HL-60/S4 (cell line): ENCODE data around the gene ATP6V0D1.

ENCODE experiments used
- in situ Hi-C: fragments of 300-500 bp; cut with MboI; formaldehyde crosslinking; loops from 2 replicates; pipeline ENCODE4 v1.14.3; 2022; ENCODE audit warnings: low sequenced_read_pairs

The ATP6V0D1 gene

GRCh38 chr16:67446968-67447507, 33.9 kb downstream of the ATP6V0D1 start:
- in situ Hi-C loops, result no loop called here

DNA sequence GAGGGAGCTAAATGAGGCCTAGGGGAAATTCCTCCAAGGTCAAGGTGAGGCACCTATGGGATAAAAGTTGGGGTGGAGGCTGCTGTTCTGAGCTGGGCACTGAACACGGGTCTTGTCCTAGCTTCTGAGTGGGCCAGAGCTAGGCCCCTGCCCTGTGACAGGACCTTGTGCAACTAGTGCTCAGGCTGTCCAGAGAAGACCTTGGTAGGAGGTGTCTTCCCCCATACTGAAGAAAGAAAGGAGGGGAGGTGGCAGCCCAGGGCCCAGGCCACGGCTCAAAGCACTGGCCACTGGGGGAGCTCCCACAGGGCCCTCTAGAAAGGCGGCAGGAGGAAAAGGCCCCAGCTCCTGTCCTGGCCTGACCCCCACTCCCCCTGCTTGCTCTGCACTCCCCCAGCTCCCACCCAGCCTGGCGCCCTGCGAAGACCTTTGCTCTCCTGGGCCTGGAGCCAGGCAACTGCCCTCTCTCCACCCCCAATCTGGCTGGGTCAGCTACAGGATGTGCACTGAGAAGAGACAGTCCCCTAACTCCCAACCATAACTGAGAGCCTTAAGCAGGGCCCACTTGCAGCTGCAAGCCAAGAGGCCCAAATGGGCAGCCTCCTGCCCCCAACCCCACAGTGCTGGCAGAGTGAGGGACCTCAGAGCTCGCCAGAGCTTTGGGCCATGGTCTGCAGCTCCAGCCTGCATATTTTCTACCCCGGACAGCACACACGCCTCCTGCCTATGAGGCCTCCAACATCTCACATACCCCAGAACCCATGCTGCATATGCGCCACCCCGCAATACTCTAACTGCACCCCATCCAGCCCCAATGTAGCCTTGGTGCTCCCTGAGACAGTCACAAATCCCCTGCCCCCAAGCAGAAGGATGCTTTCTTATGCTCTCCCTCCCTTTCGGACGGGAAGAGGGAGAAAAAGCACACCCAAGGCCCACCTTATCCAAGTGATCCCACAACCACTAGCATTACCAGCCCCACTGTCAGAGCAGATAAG, 34.7 kb downstream of the ATP6V0D1 start:
- in situ Hi-C loops, result no loop called here

DNA sequence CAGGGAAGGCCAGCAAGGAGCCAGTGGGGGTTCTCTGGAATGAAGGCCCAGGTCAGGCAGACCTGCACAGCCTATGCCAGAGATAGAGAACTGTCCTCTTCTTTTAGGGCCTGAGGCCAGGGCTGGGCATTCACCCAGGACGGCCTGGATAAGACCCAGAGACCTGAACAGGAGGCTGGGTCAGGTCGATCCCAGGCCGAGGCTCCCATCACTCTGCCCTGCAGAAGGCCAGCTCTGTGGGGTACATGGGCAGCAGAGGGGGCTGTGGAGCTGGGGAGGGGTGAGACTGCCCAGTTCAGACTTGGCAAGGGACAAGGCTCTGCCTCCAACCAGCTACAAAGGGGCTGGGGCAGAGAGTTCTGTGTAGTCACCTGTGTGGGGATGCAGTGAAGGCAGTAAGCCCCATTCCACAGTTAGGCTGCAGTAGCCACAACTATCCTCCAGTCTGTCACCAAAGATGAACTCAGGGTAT, 35.5 kb downstream of the ATP6V0D1 start:
- in situ Hi-C loops, result no loop called here

DNA sequence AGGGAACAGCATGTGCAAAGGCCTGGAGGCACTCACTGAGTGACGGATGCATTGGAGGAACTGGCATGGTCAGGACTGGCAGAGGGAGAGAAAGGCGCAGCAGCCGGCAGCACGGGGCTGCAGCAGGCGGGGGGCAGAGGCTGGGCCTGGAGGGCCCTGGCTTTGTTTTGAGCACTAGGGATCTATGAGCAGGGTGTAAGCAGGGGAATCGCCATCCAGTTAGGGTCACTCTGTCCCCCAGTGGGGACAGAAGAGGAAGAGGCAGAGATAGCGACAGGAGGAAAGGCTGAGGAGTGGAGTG, 35.9 kb downstream of the ATP6V0D1 start:
- in situ Hi-C loops, result no loop called here

GRCh38 chr16:67444259-67445125, 36.5 kb downstream of the ATP6V0D1 start:
- in situ Hi-C loops, result no loop called here

GRCh38 chr16:67443265-67443664, 37.7 kb downstream of the ATP6V0D1 start:
- in situ Hi-C loops, result no loop called here

DNA sequence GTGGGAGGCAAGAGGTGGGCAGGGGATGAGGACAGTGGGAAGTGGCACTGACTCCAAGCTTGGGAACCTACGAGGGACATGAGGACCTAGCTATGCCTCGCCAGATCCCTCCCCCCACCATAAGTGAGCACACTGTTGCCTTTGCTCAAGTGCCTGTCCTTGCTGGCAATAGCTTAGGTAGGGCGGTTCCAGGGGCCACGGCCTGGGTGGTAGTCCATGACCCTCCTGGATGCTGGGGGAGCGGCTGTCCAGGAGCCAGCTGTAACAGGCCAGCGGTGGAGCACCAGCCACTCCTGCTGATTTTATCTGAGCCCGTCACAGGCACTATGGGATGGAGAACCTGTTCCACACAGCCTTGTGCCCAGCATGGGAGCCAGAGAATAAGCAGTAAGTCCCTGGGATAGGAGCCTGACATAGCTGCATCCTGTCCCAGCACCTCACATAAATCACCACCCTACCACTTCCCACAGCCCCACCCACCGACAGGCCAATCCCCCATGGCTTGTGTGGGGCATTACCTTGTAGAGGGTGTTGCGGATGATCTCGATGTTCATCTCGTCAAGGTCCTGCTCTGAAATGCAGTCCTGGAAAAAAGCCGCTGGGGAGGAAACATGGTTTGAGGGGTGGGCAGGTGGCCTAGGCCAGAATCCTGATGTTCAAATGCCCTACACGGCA, 38.2 kb downstream of the ATP6V0D1 start:
- in situ Hi-C loops, result no loop called here

DNA sequence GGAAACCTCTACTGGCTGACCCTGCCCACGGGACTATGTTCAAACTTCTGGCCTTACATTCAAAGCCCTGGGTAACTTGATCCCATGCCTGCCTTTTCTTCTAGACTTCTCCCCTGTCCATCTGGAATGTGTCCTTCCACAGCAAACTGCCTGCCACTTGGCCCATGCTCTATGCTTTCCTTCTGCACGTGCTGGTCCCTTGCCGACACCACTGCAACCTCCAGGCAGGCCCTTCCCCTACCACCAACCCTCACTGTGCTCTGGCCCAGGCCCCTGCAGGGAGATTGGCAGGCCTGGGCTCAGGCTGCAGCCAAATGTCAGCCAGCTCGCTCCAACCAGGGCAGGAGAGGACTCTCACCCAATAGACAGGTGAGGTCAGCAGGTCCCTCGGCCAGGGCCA, 39.0 kb downstream of the ATP6V0D1 start:
- in situ Hi-C loops, result no loop called here

DNA sequence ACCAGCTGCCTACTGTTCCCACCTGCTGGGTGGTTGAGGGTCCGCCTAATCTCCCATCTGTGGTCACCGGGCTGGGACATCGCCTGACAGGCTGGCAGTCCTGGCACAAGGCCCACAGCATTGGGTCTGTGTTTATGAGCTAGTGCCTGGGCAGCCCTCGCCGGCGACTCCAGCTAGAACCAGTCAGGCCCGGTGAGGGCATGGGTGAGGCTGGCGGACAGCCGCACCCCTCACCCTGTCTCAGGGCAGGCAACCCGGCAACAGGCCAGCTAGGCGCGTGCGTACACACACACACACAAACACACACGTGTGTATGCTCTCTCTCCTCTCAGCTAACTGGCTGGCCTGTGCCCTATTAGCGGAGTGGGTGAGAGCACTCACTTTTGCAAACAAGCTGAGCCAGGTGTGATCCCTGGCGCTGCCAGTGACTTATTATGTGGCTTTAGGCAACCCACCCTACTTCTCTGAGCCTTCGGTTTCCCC, 39.6 kb downstream of the ATP6V0D1 start:
- in situ Hi-C loops, result no loop called here

GRCh38 chr16:67438824-67439393, 42.0 kb downstream of the ATP6V0D1 start:
- in situ Hi-C loops, result no loop called here

DNA sequence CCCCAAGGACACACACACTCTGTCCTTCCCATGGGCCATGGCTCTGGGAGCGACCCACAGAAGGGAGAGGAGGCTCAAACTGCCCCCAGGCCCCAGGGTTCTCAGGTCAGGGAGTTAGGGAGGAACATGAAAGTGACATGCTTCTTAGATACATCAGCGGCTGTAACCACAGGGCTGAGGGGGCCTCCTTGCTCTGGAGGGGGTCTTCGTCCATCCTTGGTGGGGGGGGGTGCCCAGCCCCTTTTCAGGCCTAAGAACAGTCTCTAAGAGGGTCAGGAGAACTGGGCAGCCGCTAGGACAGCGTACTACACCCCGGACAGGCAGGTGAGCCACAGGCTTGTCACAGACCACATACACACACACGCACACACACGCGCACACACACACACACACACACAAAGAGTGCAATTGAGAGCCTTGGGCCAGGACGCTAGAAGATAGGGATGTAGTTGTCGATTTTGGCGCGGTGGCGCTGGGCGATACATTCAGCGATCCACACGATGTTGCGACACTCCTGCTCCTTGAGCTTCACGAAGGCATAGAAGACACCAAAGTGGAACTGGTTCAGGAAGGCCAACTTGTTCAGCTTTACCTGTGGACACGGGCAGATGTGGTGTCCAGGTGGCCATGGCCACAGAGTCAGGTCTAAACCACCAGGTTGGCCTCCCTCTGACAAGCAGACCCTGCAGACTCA, 42.7 kb downstream of the ATP6V0D1 start:
- in situ Hi-C loops, result no loop called here

GRCh38 chr16:67437513-67437912, 43.4 kb downstream of the ATP6V0D1 start:
- in situ Hi-C loops, result no loop called here

GRCh38 chr16:67436640-67437193, 44.2 kb downstream of the ATP6V0D1 start:
- in situ Hi-C loops, result no loop called here

GRCh38 chr16:67435758-67436164, 45.2 kb downstream of the ATP6V0D1 start:
- in situ Hi-C loops, result no loop called here

GRCh38 chr16:67433131-67433719, 47.7 kb downstream of the ATP6V0D1 start:
- in situ Hi-C loops, result no loop called here

DNA sequence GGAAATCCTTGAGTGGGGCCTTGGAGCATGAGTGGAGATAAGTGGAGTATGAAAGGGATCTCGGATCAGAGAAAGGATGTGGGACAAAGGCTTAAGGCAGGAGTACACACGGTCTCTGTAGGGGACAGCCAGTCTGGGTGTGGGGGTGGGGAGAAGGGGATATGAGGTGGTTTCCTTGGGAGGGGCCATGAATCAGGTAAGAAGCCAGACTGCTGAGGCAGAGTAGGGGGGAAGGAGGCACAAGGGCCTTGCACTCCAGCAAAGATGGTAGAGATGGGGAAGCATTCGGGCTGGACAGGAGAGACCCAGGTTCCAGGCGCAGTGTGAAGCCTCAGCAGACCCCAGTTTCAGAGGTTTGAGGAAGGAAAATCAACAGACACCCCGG, 48.5 kb downstream of the ATP6V0D1 start:
- in situ Hi-C loops, result no loop called here

- in situ Hi-C loops, result no loop called here
These were observed 49.0 kb downstream of the ATP6V0D1 start for GRCh38 chr16:67431775-67432505.

DNA sequence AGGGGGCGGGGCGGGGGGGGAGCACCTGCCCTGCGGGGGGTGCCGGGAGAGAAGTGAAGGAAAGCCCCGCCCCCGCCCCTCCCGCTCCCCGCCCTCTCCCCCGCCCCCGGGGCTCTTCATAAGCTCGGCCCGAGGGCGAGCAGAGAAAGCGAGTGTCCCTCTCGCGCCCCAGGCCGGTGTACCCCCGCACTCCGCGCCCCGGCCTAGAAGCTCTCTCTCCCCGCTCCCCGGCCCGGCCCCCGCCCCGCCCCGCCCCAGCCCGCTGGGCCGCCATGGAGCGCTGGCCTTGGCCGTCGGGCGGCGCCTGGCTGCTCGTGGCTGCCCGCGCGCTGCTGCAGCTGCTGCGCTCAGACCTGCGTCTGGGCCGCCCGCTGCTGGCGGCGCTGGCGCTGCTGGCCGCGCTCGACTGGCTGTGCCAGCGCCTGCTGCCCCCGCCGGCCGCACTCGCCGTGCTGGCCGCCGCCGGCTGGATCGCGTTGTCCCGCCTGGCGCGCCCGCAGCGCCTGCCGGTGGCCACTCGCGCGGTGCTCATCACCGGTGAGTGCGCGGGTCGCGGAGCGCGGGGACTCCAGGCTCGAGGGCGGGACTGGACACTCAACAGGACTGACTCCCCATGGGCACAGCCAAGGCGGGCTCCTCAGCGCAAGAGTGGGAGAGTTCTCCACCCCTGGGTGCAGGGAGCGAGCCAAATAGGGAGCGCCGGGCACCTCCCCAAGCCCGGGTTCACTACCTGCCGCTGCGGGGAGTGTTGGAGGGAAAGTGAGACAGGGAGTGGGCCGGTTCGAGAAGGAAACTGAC, 49.8 kb downstream of the ATP6V0D1 start, which contains the start of gene HSD11B2:
HSD11B2 (plus strand) TSS at position 145 of the 798 bp plus-strand sequence; CDS start at position 273, 128 bp downstream.
- in situ Hi-C loops, result no loop called here
